HG02852 (cell line): Measurements from ENCODE around the gene TMEM229A.
"Not testable (repeated sequence)": the region's sequence is repeated elsewhere in the genome, so short reads cannot be mapped to it uniquely, and the experiment has no call there.

ENCODE experiments used
- ATAC-seq: cut with Tn5 transposase; IDR thresholded peaks from one replicate; pipeline ENCODE4 v1.9.1; 2021; ENCODE audit warnings: mild to moderate bottlenecking, moderate library complexity; ENCODE audit not compliant: unreplicated experiment

The TMEM229A gene

GRCh38 chr7:124032369-124033094 is at the start of gene TMEM229A:
TSS of gene TMEM229A (minus strand) at chr7:124033067. CDS start at chr7:124033003, 64 bp downstream.
- peak; percentile 46 for ATAC-seq

GRCh38 chr7:124082234-124082633 is 49.4 kb upstream of the TMEM229A start:
- ATAC-seq, result not testable (repeated sequence)

GRCh38 chr7:124077546-124077945 is 44.7 kb upstream of the TMEM229A start:
- no peak for ATAC-seq

- no peak for ATAC-seq
These were observed 44.0 kb upstream of the TMEM229A start for GRCh38 chr7:124076841-124077240.

GRCh38 chr7:124074007-124074406 is 41.1 kb upstream of the TMEM229A start:
- ATAC-seq, result no peak

- ATAC-seq, result no peak
These were observed 40.4 kb upstream of the TMEM229A start for GRCh38 chr7:124073310-124073645.

GRCh38 chr7:124072603-124073309 is 39.9 kb upstream of the TMEM229A start:
- no peak for ATAC-seq

- no peak for ATAC-seq
These were observed 39.0 kb upstream of the TMEM229A start for GRCh38 chr7:124071843-124072242.

GRCh38 chr7:124062171-124062570 is 29.3 kb upstream of the TMEM229A start:
- ATAC-seq, result no peak

- no peak for ATAC-seq
These were observed 27.7 kb upstream of the TMEM229A start for GRCh38 chr7:124060528-124060927.

- peak; percentile 100 for ATAC-seq
These were observed 26.5 kb upstream of the TMEM229A start for GRCh38 chr7:124059375-124059774.

- ATAC-seq, result no peak
These were observed 25.6 kb upstream of the TMEM229A start for GRCh38 chr7:124058515-124058914.

GRCh38 chr7:124057872-124058271 is 25.0 kb upstream of the TMEM229A start:
- no peak for ATAC-seq

- no peak for ATAC-seq
These were observed 23.4 kb upstream of the TMEM229A start for GRCh38 chr7:124056234-124056633.

GRCh38 chr7:124051681-124052377 is 19.0 kb upstream of the TMEM229A start:
- no peak for ATAC-seq

GRCh38 chr7:124042826-124043225 is 10.0 kb upstream of the TMEM229A start:
- ATAC-seq, result no peak

GRCh38 chr7:124041439-124041838 is 8.6 kb upstream of the TMEM229A start:
- no peak for ATAC-seq

GRCh38 chr7:124037902-124038301 is 5.0 kb upstream of the TMEM229A start:
- ATAC-seq, result not testable (repeated sequence)

- no peak for ATAC-seq
These were observed 2.8 kb upstream of the TMEM229A start for GRCh38 chr7:124035706-124036105.

GRCh38 chr7:124034754-124035100 is 1.9 kb upstream of the TMEM229A start:
- no peak for ATAC-seq

GRCh38 chr7:124033807-124034753 is 1.2 kb upstream of the TMEM229A start:
- ATAC-seq, result no peak
